ENCODE data around the gene PCCB. TPM values are rescaled to one million over a fixed set of nuclear protein-coding genes. Genes with fewer than 3 reads are reported as not detected.
"Not testable (repeated sequence)": the region's sequence is repeated elsewhere in the genome, so short reads cannot be mapped to it uniquely, and the experiment has no call there.

The PCCB gene
- total RNA-seq, 1 donor from 2014 or later: 46.5 TPM

DNA sequence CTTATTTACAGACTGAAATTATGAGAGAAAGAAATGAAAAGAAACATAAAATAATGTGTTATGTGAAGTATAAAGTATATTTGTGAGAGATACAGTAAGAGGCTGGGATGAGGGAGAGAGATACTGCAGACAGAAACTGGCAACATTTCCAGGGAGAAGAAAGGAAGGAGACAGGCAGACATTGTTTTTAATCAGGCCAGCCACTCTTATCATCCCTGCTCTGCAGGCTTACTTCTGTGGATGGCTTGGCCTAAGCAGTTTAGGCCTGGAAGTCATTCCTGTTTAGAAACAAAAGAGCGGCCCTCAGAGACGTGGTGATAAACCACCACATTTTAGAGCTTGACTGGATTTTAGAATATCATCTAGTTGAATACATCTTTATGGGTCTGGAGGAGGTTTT lies 12.4 kb downstream of the PCCB start:
- no peak for DNase-seq (ENCODE audit: low spot score)

DNA sequence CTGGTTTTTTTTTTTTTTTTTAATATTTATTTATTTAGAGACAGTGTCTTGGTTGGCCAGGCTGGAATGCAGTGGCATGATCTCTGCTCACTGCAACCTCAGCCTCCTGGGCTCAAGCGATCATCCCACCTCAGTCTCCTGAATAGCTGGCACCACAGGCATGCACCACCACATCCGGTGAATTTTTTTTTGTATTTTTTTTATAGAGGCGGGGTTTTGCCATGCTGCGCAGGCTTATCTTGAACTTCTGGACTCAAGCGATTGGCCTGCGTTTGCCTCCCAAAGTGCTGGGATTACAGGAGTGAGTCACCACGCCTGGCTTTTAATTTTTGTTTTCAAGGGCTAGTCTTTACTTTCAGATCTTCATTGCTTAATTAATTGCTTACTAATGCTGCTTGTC lies 13.1 kb downstream of the PCCB start:
- DNase-seq (ENCODE audit: low spot score): no peak

DNA sequence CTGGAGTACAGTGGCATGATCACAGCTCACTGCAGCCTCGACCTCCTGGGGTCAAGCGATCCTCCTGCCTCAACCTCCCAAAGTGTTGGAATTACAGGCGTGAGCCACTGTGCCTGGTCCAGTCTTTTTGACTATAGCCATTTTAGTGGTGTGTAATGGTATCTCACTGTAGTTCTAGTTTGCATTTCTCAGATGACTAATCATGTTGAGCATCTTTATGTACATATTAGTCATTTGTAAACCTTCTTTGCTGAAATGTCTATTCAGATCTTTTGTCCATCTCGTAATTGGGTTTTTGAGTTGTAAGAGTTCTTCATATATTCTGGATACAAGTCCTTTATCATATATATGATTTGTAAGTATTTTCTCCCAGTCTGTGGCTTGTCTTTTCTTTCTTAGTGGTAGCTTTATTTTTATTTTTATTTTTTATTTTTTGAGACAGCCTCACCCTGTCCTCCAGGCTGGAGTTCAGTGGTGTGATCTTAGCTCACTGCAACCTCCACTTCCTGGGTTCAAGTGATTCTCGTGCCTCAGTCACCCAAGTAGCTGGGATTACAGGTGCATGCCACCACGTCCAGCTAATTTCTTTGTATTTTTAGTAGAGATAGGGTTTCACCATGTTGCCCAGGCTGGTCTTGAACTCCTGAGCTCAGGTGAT lies 16.5 kb downstream of the PCCB start:
- DNase-seq (ENCODE audit: low spot score): not testable (repeated sequence)

DNA sequence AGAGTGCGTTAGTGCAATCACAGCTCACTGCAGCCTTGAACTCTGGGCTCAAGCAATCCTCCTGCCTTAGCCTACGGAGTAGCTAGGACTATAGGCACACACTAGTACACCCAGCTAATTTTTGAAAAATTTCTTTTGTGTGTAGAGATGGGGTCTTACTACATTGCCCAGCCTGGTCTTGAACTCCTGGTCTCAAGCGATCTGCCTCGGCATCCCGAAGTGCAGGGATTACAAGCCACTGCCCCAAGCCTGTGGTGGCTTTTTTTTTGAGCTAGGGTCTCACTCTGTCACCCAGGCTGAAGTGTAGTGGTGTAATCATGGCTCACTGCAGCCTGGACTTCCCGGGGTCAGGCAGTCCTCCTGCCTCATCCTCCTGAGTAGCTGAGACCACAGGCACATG lies 17.1 kb downstream of the PCCB start:
- no peak for DNase-seq (ENCODE audit: low spot score)

DNA sequence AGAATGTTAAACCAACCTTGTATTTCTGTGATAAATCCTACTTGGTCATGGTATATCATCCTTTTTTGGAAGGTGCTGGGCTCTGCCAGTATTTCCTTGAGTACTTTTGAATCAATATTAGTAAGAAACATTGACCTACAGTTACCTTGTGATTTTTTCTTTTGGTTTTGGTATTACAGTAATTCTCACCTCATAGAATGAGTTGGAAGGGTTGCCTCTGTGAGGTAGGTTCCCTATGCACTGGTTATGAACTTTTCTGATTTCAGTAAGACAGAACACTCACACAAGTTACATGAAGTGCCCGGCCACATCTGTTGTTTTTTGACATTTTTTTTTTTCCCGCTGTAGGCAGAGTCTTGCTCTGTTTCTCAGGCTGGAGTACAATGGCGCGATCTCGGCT lies 20.0 kb downstream of the PCCB start:
- DNase-seq (ENCODE audit: low spot score): no peak

DNA sequence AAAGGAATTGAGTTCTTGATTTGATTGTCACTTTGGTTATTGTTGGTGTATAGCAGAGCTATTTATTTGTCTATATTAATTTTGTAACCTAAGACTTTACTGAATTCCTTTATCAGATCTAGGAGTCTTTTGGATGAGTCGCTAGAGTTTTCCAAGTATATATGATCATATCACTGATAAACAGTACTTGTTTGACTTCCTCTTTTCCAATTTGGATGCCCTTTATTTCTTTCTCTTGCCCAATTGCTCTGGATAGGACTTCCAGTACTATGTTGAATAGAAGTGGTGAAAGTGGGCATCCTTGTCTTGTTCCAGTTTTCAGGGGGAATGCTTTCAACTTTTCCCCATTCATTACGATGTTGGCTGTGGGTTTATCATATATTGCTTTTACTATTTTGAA lies 21.5 kb downstream of the PCCB start:
- DNase-seq (ENCODE audit: low spot score): not testable (repeated sequence)

DNA sequence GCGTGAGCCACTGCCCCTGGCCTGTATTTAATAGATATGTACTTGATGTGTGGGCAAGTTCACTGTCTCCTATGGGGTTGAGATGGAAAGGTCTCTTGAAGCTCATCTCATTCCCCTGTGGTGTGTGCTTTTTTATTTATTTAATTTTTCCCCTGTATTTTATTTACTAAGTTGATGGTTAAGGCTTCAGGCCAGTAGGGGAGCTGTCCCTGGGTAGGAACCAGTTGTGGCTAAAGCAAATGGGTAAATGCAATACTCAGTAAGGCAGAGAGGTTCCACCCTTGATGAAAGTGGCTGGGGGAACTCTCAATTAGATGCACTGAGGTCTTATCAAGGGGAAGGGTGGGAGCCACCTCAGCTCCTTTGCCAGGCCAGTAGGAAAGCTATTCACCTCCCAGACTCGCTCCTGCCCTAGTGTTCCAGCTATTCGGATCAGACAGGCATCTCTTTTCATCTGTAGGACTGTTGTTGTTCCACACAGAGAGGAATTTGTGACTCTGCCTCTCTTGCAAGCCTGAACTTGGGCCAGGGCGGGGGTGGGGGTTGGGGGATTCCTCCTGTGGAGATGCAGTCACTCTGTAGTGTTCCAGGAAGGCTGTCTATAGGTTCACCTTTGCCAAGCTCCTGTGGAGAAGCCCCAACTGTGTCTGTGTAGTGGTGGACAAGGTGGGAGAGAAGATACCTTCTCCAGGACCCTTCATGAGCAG lies 26.1 kb downstream of the PCCB start:
- DNase-seq (ENCODE audit: low spot score): no peak

DNA sequence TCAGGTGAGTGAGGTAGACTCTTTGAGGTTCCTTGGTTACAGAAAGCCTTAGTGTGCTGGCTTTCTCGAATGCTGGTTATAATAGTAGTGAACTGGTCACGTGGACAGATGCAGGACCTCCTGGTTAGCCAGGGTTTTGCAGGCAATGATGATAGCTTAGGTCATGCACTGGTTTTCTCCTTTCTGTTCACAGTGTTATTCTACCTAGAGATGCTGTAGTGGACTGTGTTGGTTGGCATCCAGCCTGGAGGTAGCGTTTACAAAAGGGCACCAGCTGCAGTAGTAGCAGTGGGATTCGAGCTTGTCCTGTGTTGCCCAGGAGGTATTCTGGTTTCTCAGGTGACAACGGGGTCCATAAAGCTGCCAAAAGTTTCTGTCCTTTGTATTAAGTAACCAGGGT lies 27.0 kb downstream of the PCCB start:
- DNase-seq (ENCODE audit: low spot score): no peak

DNA sequence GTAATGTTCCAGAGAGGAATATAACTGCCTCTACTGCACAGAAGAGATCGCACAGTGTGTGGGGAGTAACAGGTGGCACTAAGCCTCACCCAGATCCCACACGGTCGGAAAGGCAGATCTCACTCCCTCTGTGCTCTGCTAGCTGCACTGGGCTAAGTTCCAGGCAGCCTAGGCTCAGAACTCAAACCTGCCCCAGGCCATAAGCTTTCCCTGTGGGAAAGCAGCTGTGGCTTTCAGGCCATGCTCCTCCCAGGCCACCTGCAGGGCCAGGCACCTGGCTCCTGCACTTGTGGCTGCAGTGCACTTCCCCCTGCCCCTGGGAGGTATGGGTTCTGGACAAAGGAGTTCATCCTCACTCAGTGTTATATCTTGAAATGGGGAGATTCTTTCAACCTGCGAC lies 27.5 kb downstream of the PCCB start:
- no peak for DNase-seq (ENCODE audit: low spot score)

DNA sequence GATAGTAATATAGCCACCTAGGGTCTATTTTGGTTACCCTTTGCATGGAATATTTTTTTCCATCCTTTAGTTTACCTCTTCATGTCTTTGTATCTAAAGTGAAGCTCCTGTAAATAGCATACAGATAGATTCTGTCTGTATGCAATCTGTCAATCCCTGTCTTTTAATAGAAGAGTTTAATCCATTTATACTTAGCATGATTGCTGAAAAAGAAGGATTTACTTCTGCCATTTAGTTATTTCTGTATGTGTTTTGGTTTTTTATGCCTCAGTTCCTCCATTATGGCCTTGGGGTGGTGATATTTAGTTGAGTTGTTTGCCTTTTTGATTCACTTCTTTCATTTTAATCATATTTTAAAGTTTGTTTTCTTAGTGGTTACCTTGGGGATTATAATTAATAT lies 29.0 kb downstream of the PCCB start:
- DNase-seq (ENCODE audit: low spot score): no peak

DNA sequence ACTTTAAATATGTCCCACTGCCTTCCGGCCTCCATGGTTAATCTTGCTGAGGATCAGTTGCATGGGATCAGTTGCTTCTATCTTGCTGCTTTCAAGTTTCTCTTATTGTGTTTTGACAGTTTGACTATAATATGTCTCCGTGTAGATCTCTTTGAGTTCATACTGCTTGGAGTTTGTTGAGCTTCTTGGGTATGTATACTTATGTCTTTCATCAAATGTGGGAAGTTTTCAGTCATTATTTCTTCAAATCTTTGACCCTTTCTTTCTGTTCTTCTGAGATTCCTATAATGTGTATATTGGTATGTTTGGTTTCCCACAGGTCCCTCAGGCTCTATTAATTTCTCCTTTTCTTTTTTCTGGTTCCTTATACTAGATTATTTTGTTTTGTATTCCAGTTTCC lies 30.8 kb downstream of the PCCB start:
- no peak for DNase-seq (ENCODE audit: low spot score)

DNA sequence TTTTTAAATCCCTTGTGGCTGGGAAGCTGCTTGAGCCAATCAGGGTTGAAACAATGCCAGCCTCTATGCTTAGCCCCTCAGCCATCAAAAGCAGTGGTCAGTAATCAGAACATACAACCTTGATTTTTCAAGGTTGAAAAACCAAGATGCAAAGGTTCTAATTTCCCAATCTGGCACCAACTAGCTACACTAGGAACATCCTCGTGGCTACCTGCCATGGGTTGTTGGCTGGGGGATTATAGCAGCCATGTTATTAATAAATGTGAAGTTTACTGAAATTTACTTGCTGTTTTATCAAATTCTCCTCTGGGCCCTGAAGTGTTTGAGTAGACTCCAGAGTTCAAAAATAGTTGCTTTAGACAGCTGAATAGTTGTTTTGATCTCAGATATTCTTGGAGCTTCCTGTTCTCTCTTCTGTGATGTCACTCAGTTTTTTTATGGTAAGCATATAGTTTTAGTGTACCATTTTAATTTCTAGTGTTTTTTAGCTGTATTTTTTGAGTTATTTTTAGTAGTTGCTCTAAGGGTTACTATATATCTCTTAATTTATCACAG lies 31.9 kb downstream of the PCCB start:
- no peak for DNase-seq (ENCODE audit: low spot score)

DNA sequence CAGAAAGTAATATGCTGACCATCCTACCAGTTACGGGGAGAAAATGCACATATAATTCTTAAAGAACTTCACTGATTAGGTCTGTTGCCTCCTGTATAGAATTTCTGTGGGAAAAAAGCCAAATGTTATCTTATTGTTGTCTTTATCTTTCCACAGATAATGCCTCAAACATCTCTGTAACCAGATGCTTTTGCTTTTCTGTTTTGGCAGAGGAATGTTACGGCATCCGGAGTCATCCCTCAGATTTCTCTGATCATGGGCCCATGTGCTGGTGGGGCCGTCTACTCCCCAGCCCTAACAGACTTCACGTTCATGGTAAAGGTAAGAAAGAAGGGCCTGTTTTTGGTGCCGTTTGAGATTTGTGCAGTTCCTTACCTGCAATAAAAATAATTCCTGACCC lies 33.5 kb downstream of the PCCB start:
- no peak for DNase-seq (ENCODE audit: low spot score)

DNA sequence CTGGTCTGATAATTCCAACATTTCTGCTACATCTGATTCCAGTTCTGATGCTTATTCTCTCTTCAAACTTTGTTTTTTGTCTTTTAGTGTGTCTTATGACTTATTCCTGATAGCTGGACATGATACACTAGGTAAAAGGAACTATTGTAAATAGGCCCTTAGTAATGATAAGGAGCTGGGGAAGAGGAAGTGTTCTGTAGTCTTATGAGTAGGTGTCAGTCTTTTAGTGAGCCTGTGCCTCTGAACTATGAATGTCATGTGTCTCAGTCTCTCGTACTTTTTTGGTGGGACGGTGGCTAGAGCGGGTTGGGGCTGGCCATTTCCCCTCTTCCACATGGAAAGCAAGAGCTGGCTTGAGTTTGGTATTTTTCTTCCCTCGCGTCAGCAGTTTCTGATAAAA lies 41.2 kb downstream of the PCCB start:
- no peak for DNase-seq (ENCODE audit: low spot score)

DNA sequence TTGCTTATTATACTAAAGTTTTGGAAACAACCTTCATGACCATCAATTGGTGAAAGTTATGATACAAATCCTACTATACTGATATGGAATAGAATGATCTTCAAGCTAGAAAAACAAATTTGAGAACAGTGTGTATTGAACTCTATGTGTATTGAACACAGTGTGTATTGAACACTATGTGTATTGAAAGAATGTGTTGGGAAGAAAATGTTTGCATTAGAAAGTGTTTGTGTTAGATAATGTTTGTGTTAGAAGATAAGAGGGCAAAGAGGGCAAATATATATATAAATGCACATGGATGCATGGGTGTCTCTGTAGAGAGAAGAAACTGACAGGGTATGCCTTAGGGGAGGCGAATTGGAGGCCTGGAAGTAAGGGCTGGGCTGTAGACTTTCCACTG lies 42.4 kb downstream of the PCCB start:
- DNase-seq (ENCODE audit: low spot score): no peak

DNA sequence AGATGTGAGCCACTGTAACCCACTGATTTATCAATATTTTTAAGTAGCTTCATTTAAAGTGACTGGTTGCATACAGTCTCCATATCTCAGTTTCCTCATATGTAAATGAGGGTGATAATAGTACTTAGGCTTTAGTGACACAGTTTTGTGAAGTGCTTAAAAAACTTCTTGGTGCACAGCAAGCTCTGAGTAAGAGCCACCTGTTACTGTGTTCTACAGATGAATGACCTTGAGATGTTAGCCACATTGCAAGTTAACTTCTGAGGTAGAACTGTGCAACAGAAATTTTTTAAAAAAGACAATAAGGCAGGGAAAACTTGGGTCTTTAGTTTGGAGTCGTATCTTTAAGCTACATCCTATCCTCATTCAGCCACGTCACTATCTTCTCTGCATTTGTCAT lies 43.1 kb downstream of the PCCB start:
- DNase-seq (ENCODE audit: low spot score): no peak

DNA sequence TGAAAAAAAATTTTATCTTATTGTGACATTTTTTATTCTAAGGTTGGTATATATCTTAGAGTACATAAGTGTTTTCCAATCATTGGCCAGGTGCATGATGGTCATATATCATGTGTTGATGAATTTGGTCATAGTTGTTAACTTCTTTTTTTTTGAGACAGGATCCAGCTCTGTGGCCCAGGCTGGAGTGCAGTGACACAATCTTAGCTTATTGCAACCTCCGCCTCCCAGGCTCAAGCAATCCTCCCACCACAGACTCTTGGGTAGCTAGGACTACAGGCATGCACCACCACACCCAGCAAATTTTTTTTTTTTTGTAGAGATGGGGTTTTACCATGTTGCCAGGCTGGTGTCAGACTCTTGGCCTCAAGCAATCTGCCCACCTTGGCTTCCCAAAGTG lies 44.0 kb downstream of the PCCB start:
- DNase-seq (ENCODE audit: low spot score): no peak

DNA sequence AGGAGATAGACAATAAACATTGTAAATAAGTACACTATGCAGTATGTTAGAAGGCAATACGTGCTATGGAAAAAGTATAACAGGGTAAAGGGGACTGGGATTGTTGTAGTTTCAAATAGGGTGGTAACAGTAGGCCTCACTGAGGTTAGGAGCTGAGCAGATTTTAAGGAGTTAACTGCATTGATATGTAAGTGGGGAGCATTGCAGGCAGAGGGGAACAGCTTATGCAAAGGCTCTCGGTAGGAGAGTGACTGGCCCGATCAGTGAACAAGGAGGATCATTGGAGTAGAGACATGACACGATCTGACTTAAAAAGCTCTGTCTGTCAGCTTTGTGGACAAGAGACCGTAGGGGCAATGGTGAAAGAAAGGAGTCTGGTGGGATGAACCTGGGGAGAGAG lies 46.8 kb downstream of the PCCB start:
- DNase-seq (ENCODE audit: low spot score): no peak

DNA sequence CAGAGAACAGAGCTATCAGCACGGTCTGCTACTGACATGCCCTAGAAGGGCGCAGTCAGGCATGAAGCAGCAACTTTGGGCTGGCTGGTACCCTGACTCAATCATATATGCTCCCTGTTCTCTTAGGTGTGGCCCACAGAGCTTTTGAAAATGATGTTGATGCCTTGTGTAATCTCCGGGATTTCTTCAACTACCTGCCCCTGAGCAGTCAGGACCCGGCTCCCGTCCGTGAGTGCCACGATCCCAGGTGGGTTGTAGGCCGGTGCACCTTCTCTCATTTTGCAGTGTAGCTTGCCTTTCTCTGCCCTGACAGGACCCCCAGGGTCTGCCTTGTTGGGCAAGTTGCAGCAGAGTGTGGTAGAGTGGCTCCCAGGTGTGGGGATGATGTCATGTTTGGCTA lies 47.7 kb downstream of the PCCB start:
- DNase-seq (ENCODE audit: low spot score): no peak

DNA sequence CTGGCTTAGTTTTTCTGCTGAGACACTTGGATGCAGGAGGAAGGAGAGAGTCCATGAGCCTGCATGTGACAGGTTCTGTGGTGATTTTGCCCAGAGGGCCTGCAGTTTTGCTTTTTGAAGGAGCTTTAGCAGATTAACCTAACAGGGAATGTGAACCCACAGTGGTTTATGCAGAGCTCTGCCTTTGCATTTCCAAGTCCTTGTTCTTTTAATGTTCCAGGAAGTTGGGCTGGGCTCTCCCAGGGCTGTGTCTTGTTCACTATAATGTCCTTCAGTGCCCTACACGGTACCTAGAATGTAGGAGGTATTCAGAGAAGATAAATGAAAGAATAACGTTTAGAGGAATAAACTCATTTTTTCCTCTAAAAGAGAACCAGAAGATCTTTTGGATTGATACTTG lies 50.3 kb downstream of the PCCB start:
- no peak for DNase-seq (ENCODE audit: low spot score)

DNA sequence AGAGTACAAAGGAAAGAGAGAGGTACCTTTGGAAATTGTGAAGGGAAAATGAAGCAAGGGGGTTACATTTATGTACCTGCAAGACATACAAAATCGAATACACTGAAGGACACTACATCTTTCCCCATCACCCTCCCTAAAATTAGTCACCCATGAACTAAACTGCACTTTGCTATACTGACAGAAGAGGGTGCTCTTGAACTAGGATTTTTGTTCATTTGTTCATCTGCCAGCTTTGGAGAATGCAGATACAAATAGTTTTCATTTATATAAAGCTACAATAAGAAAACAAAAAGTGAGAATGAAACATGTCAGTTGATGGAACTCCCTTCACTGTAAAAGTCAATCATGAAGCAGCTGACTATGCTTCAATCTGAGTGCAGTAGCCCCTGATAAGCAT lies 55.7 kb downstream of the PCCB start:
- no peak for DNase-seq (ENCODE audit: low spot score)

DNA sequence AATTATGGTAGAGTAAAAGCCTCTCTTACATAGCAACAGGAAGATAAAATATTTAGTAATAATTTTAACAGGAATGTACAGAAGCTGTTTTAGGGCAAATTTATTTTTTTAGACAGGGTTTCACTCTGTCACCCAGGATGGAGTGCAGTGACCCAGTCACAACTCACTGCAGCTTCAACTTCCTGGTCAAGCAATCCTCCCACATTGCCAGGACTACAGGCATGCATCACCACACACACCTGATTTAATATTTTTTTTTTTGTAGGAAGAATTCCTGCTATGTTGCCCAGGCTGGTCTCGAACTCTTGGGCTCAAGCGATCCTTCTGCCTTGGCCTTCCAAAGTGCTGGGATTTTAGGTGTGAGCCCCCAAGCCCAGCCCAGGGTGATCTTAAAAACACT lies 61.1 kb downstream of the PCCB start:
- no peak for DNase-seq (ENCODE audit: low spot score)

DNA sequence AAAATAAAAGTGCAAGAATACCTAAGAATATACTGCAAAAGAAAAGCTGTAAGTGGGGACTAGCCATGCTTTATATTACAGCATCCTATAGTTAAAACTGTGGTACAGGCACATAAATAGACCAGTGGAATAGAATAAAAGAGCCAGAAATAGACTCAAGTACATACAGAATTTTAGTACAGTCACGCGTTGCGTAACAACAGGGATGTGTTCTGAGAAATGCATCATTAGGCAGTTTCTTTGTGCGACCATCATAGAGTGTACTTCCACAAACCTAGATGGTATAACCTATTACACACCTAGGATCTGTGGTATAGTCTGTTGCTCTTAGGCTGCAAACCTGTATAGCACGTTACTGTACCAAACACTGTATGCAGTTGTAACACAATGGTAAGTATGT lies 61.8 kb downstream of the PCCB start:
- no peak for DNase-seq (ENCODE audit: low spot score)

DNA sequence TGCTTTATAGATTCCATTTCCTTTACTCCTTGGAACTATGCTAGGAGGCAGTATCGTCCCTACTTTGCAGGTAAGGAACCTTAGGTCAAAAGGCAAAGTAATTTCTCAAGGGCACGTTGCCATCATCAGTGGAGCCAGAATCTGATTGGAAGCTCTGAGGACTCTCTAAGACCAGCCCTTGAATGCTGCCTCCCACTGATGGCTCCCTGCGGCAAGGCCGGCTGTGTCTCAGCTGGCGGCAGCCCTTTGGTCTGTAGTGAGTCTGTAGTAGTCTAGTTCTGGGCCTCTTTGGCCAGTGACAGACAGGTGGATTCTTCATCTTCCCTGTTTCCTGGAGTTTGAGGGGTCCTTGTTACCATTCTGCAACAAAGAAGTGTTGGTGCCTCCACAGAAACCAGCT lies 76.2 kb downstream of the PCCB start:
- DNase-seq (ENCODE audit: low spot score): no peak

All from mucosa of gallbladder (tissue), 1 donor.